Fibroblast of skin of left quadriceps (primary cell): ENCODE measurements around the gene PPP1R7.

Experiments
- DNase-seq, 2 experiments: peaks; one replicate each; pipeline ENCODE4 v3.0.0-alpha.2; 2013; ENCODE audit warnings: low read depth in 2 of 2

Gene PPP1R7

GRCh38 chr2:241229563-241230401 lies 79.5 kb downstream of the PPP1R7 start:
- DNase-seq, result no peak

GRCh38 chr2:241230435-241230834 lies 80.2 kb downstream of the PPP1R7 start:
- no peak for DNase-seq

GRCh38 chr2:241232736-241233575 lies 82.7 kb downstream of the PPP1R7 start:
- DNase-seq, result no peak
